Pancreas (tissue), 10 donors: ENCODE data around the gene CALM3. TPM values are rescaled to one million over a fixed set of nuclear protein-coding genes. Genes with fewer than 3 reads are reported as not detected.

Experiments
- ATAC-seq, 4 donors: fragments of 200-7000 bp; cut with Tn5 transposase; one replicate each; pipeline versions ENCODE4 v1.8.0 to v1.9.1; 2020; ENCODE audit warnings: mild to moderate bottlenecking in 4 of 4, moderate library complexity in 4 of 4
- DNase-seq, 6 donors: peaks; one replicate each; pipeline ENCODE4 v3.0.0-alpha.2; 2020
- FAIRE-seq: peaks from 2 replicates; lab custom pipeline; 2012; peaks lifted over from hg19 to GRCh38; lab: Jason Lieb, UNC
- H3K27ac ChIP-seq, 4 donors: fragments of 200-600 bp; sonication (generic); 1 replicate in 3 of 4; 2 replicates in 1 of 4; pipeline versions ENCODE4 v1.5.0 to v1.8.0; 2020
- H3K27me3 ChIP-seq, 4 donors: fragments of 200-600 bp; one replicate each; pipeline ENCODE4 v1.8.0; 2021
- H3K36me3 ChIP-seq, 3 donors: fragments of 200-600 bp; sonication (generic) in 1 of 3; one replicate each; pipeline versions ENCODE4 v1.5.0 to v1.8.0; 2020 to 2021
- H3K4me1 ChIP-seq, 3 donors: fragments of 200-600 bp; one replicate each; pipeline ENCODE4 v1.8.0; 2021
- H3K4me3 ChIP-seq, 4 donors: fragments of 200-600 bp; sonication (generic) in 2 of 4; one replicate each; pipeline versions ENCODE4 v1.5.0 to v1.8.0; 2020 to 2021
- H3K9me3 ChIP-seq, 4 donors: fragments of 200-600 bp; one replicate each; pipeline ENCODE4 v1.8.0; 2021
- WGBS, 2 donors: extraction: QIAGEN DNeasy Blood & Tissue Kit; methylation state at CpG; one replicate each; pipeline ENCODE4 v1.1.7; 2013; 5-methylcytosine and 5-hydroxymethylcytosine counted together
- intact Hi-C, 3 donors: fragments of 100-400 bp; cut with DNase I; formaldehyde crosslinking; loops; one replicate each; pipeline versions ENCODE4 v1.11.1 to v1.14.2; 2022
- polyA plus RNA-seq, 2 donors: library from polyadenylated mRNA; stranded (reverse); fragments of 200-250 nt; gene quantifications; one replicate each; pipeline ENCODE4 v1.2.3, GENCODE V29; 2013
- total RNA-seq, 6 donors: library from RNA; stranded (reverse); fragmentation: NEBNext Ultra II Directional in 4 of 6; extraction: Animal tissue kit (Norgen Biotek cat#: 25700) in 4 of 6; gene quantifications; one replicate each; pipeline versions ENCODE4 v1.2.1 to v1.2.4, GENCODE V29; 2021 to 2023
- TF ChIP-seq, protein P1 (sequence below), 4 donors: fragments of 200-600 bp; sonication (generic) in 3 of 4; IDR thresholded peaks; one replicate each; pipeline versions ENCODE4 v1.5.0 to v1.8.0; 2021; ENCODE audit warnings: antibody characterized with exemption in 4 of 4
- donor health status: healthy with polysubstance abuse.
- donor health status: DM: no; HTN: no; CAD: no; lungs with moderate emphysema.
- donor health status: DM: no; HTN: no; CAD: no.
- donor health status: control.
- donor health status: control.
- donor health status: Bipolar disorder and iron deficiency.
- donor health status: DM: yes; HTN: yes; CAD: no.
- donor health status: DM: no; HTN: no; CAD: no.
- donor health status: DM: no; HTN: no; CAD: no.
- donor health status: DM: yes; HTN: yes; CAD: no.

The CALM3 gene
- total and polyA plus RNA-seq, 8 donors, result 59.6 to 127 (median 89.8) TPM

DNA sequence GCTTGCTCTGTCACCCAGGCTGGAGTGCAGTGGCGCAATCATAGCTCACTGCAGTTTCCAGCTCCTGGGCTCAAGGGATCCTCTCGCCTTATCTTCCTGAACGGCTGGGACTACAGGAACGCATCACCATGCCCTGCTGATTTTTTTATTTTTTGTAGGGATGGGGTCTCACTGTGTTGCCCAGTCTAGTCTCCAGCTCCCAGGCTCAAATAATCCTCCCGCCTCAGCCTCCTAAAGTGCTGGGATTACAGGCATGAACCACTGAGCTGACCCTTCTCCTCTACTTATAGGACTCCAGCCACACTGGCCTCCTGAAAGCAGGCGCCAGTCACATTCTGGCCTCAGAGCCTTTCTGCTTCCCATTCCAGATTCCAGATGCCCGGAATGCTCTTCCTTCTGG is 49.3 kb downstream of the CALM3 start:
- Histone ChIP-seq H3K27me3 (peaks cover 0 to 5% (median 2%) of the 10 kb centered on the region in 4 donors), H3K4me3 (no peak overlapping the region), H3K9me3 (no peaks in the 10 kb centered on the region), H3K4me1 (no peaks in the 10 kb centered on the region), H3K36me3 (no peaks in the 10 kb centered on the region), H3K27ac (no peak overlapping the region)
- TF ChIP-seq, protein P1, sequence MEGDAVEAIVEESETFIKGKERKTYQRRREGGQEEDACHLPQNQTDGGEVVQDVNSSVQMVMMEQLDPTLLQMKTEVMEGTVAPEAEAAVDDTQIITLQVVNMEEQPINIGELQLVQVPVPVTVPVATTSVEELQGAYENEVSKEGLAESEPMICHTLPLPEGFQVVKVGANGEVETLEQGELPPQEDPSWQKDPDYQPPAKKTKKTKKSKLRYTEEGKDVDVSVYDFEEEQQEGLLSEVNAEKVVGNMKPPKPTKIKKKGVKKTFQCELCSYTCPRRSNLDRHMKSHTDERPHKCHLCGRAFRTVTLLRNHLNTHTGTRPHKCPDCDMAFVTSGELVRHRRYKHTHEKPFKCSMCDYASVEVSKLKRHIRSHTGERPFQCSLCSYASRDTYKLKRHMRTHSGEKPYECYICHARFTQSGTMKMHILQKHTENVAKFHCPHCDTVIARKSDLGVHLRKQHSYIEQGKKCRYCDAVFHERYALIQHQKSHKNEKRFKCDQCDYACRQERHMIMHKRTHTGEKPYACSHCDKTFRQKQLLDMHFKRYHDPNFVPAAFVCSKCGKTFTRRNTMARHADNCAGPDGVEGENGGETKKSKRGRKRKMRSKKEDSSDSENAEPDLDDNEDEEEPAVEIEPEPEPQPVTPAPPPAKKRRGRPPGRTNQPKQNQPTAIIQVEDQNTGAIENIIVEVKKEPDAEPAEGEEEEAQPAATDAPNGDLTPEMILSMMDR (IDR thresholded peaks at IDR 0.05), result no peak
- no peak for DNase-seq
- ATAC-seq, result no peak
- intact Hi-C loops, result no loop called here
- FAIRE-seq, result no peak
- WGBS, 2 donors, result 82 to 85% methylated on average over 7 of the region's 7 CpGs

DNA sequence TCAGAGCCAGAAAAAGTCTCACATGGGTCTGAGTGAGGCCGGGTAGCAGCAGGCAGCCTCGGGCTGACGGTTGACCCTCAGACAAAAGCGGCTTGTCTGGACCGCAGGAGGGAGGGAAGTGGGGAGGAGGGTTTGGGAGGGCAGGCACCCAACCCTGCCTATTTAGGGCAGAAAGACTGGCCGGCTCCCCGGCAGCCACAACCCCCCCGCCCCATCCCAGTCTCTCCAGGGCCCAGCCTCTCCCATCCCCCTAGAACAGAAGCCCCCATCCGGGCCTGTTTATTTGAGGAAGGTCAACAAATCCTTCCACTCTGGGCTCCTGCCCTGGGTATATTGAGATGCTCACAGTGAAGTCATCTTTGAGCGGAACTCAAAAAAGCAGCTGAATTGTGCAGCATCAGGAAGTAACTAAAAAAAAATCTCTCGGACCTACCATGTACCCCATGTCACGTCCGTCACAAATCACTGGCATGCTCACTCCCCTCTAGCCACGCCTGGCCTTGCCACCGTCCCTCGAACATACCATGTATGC is 53.6 kb downstream of the CALM3 start:
- intact Hi-C loops, result no loop called here
- 58 to 61% methylated on average over 15 to 16 of the region's 16 CpGs for WGBS, 2 donors
- no peaks in the 10 kb centered on the region for H3K9me3 ChIP-seq
- no peak overlapping the region for H3K27ac ChIP-seq
- H3K4me1 ChIP-seq, result peaks cover 0 to 4% (median 0%) of the 10 kb centered on the region in 3 donors
- ATAC-seq, result no peak
- H3K27me3 ChIP-seq, result peaks cover 0 to 8% (median 0%) of the 10 kb centered on the region in 4 donors
- no peak for FAIRE-seq
- no peak overlapping the region for H3K4me3 ChIP-seq
- no peak for DNase-seq
- H3K36me3 ChIP-seq, result no peaks in the 10 kb centered on the region
- TF ChIP-seq, protein P1 (IDR thresholded peaks at IDR 0.05), result no peak

DNA sequence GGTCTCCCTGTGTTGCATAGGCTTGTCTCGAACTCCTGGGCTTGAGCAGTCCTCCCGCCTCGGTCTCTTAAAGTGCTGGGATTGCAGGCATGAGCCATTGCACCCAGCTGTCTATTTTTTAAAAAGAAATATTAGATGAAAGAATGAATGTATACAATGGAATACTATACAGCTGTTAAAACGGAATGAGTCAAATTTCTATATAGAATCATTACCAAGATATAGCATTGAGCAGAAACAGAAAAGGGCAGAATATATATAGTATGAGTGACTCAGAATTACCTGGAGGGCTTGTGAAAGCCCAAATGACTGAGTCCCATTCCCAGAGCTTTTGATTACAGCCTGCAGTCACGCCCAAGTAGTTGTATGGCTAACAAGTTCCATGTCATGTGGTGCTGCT is 55.4 kb downstream of the CALM3 start:
- H3K4me1 ChIP-seq, result peaks cover 5 to 11% (median 10%) of the 10 kb centered on the region in 3 donors
- H3K4me3 ChIP-seq, result no peak overlapping the region
- FAIRE-seq (no peak), ATAC-seq (no peak), DNase-seq (no peak)
- H3K27me3 ChIP-seq, result peaks cover 0 to 8% (median 0%) of the 10 kb centered on the region in 4 donors
- no peaks in the 10 kb centered on the region for H3K36me3 ChIP-seq
- no peak overlapping the region for H3K27ac ChIP-seq
- 90 to 93% methylated on average over 5 of the region's 5 CpGs for WGBS, 2 donors
- intact Hi-C loops, result no loop called here
- no peaks in the 10 kb centered on the region for H3K9me3 ChIP-seq
- TF ChIP-seq, protein P1 (IDR thresholded peaks at IDR 0.05), result no peak

DNA sequence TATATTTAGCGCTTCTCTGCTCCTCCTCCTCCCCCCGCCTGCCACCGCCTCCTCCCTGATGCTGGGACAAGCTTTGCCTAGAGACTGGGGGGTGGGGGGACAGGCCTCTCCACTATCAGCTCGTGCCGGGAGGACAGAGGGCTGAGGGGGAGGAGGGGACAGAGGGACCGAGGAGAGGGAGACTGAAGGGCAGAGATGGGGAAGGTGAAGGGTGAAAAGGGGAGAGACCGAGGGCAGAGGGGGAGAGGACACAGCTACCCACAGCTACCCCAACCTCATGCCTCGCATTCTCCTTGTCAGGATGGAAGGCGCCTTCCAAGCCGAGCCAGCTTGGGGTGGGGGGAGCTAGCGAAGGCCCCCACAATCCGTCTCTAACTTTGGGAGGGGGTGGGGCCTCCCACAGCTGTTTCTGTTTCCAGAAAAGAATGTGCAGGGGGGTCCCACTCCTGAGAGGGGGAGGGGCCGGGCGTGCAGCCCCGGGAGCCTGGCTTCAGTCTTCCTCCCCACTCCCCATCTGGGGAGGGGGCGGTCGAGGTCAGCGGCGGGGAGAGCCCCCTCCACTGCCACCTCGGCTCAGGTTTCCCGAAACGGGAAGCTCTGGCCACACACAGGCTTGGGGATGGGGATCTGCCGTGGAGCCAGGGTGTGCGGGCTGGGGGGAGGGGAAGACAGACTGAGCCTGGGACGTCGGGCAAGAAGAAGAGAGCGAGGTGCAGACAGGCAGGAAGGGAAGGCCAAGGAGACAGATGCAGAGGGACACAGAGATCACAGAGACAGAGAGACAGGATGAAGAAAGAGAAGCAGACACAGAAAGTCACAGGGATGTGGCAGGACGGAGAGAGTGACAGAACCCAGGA is 58.2 kb downstream of the CALM3 start:
- Histone ChIP-seq H3K4me1 (peaks cover 5 to 13% (median 10%) of the 10 kb centered on the region in 3 donors), H3K27me3 (peaks cover 0 to 8% (median 0%) of the 10 kb centered on the region in 4 donors), H3K36me3 (no peaks in the 10 kb centered on the region), H3K27ac (no peak overlapping the region), H3K4me3 (no peak overlapping the region), H3K9me3 (no peaks in the 10 kb centered on the region)
- 3 to 14% methylated on average over 20 to 28 of the region's 28 CpGs for WGBS, 2 donors
- FAIRE-seq (no peak), ATAC-seq (no peak), DNase-seq (peak in 4 of 6 donors; percentile 15 to 62 (median 42))
- TF ChIP-seq, protein P1 (IDR thresholded peaks at IDR 0.05), result no peak
- intact Hi-C loops, result loop anchor here in 2 of 3 donors (5.0 to 10.0 kb wide), 2 partner anchors 47 to 135 kb away; no protein-coding TSS in a partner anchor
